HepG2 (cell line): ENCODE results near the gene PDZD4. TPM values are rescaled to one million over a fixed set of nuclear protein-coding genes. Genes with fewer than 3 reads are reported as not detected.

Source experiments
- CBFB ChIP-seq: sonication (generic); formaldehyde crosslinking; IDR thresholded peaks from 2 replicates; pipeline ENCODE4 v1.4.0; 2020; ENCODE audit warnings: missing genetic modification reagents
- CREB1 ChIP-seq, 2 experiments: fragments of 450-650 bp in 1 of 2; IDR thresholded peaks; 2 replicates each; pipeline ENCODE4 v1.6.1; 2016 to 2017; ENCODE audit warnings: control low read depth in 1 of 2, mild to moderate bottlenecking in 1 of 2, missing compliant biosample characterization in 1 of 2, missing genetic modification characterization in 1 of 2
- CREM ChIP-seq, 2 experiments: sonication (generic) in 1 of 2; formaldehyde crosslinking in 1 of 2; IDR thresholded peaks; 2 replicates each; pipeline versions ENCODE4 v1.4.0 to v1.6.1; 2016 to 2020; ENCODE audit warnings: antibody characterized with exemption in 1 of 2, mild to moderate bottlenecking in 1 of 2, missing genetic modification reagents in 1 of 2
- HNF4A ChIP-seq: sonication (generic); formaldehyde crosslinking; IDR thresholded peaks from 2 replicates; pipeline ENCODE4 v1.4.0; 2020; ENCODE audit warnings: missing genetic modification reagents
- HNRNPUL1 ChIP-seq: fragments of 200-400 bp; formaldehyde crosslinking; IDR thresholded peaks from 2 replicates; pipeline ENCODE4 v1.6.1; 2017; ENCODE audit warnings: low read depth, mild to moderate bottlenecking, low read length, moderate library complexity
- KAT8 ChIP-seq: IDR thresholded peaks from 2 replicates; pipeline ENCODE4 v1.6.1; 2016; ENCODE audit warnings: missing genetic modification reagents, missing compliant biosample characterization
- KLF16 ChIP-seq, 2 experiments: sonication (generic) in 1 of 2; formaldehyde crosslinking in 1 of 2; IDR thresholded peaks; 2 replicates each; pipeline versions ENCODE4 v1.6.1 to v1.8.0; 2016 to 2023; ENCODE audit warnings: missing genetic modification reagents in 2 of 2, missing compliant biosample characterization in 1 of 2
- KLF6 ChIP-seq: IDR thresholded peaks from 2 replicates; pipeline ENCODE4 v1.8.0; 2016; ENCODE audit warnings: missing biosample characterization, missing genetic modification reagents
- MED1 ChIP-seq: sonication (generic); formaldehyde crosslinking; IDR thresholded peaks from 2 replicates; pipeline ENCODE4 v1.4.0; 2020; ENCODE audit warnings: missing genetic modification reagents
- MTA3 ChIP-seq: sonication (generic); formaldehyde crosslinking; IDR thresholded peaks from 2 replicates; pipeline ENCODE4 v1.4.0; 2020; ENCODE audit warnings: missing genetic modification reagents
- PLSCR1 ChIP-seq: sonication (generic); formaldehyde crosslinking; IDR thresholded peaks from 2 replicates; pipeline ENCODE4 v1.5.0; 2020; ENCODE audit warnings: missing genetic modification reagents, mild to moderate bottlenecking, borderline replicate concordance
- RARA ChIP-seq: IDR thresholded peaks from 2 replicates; pipeline ENCODE4 v1.6.1; 2016; ENCODE audit warnings: missing genetic modification reagents, missing compliant biosample characterization
- RBM22 ChIP-seq: fragments of 200-400 bp; formaldehyde crosslinking; optimal IDR thresholded peaks from 2 replicates; pipeline ENCODE3; 2017; ENCODE audit warnings: mild to moderate bottlenecking, low read length, moderate library complexity
- REST ChIP-seq, 2 experiments: IDR thresholded peaks; 2 replicates each; pipeline ENCODE4 v1.6.1; 2011 to 2012; ENCODE audit warnings: low read length in 2 of 2, borderline replicate concordance in 1 of 2, low read depth in 1 of 2, mild to moderate bottlenecking in 1 of 2, moderate library complexity in 1 of 2
- SIX4 ChIP-seq: sonication (generic); formaldehyde crosslinking; IDR thresholded peaks from 2 replicates; pipeline ENCODE4 v1.4.0; 2020; ENCODE audit warnings: missing genetic modification reagents
- TEAD2 ChIP-seq: sonication (generic); formaldehyde crosslinking; IDR thresholded peaks from 2 replicates; pipeline ENCODE4 v1.9.0; 2021; ENCODE audit warnings: missing genetic modification reagents
- USF2 ChIP-seq, 2 experiments: sonication (generic) in 1 of 2; formaldehyde crosslinking in 1 of 2; IDR thresholded peaks; 2 replicates each; pipeline versions ENCODE4 v1.5.1 to v1.6.1; 2011 to 2020; ENCODE audit warnings: borderline replicate concordance in 1 of 2, low read depth in 1 of 2, low read length in 1 of 2, mild to moderate bottlenecking in 1 of 2, missing genetic modification reagents in 1 of 2, moderate library complexity in 1 of 2
- ZNF34 ChIP-seq: sonication (generic); formaldehyde crosslinking; IDR thresholded peaks from 2 replicates; pipeline ENCODE4 v1.4.0; 2020; ENCODE audit warnings: mild to moderate bottlenecking, missing genetic modification reagents, borderline replicate concordance
- ZNF441 ChIP-seq: sonication (generic); formaldehyde crosslinking; IDR thresholded peaks from 2 replicates; pipeline ENCODE4 v1.7.0; 2021; ENCODE audit warnings: missing genetic modification reagents, borderline replicate concordance
- ZNF576 ChIP-seq: sonication (generic); formaldehyde crosslinking; IDR thresholded peaks from 2 replicates; pipeline ENCODE4 v1.4.0; 2020; ENCODE audit warnings: mild to moderate bottlenecking, missing genetic modification reagents
- ZSCAN9 ChIP-seq: IDR thresholded peaks from 2 replicates; pipeline ENCODE4 v1.6.1; 2016; ENCODE audit warnings: borderline replicate concordance
- polyA plus RNA-seq, 8 experiments: library from polyadenylated mRNA; depleted of rRNA in 3 of 8; stranded (reverse) in 7 of 8; unstranded in 1 of 8; fragments of >200 nt; fragmentation: Illumina TruSeq in 4 of 8; extraction: Trizol in 4 of 8; gene quantifications; 2 replicates each; pipeline versions ENCODE4 v1.2.1 to v1.2.3, GENCODE V29; 2011 to 2016; ENCODE audit warnings: low read depth in 4 of 8, missing spikeins in 1 of 8, mixed read lengths in 1 of 8; ENCODE audit not compliant: insufficient read depth in 1 of 8
- total RNA-seq, 5 experiments: library from RNA; depleted of rRNA; stranded (reverse); fragments of >200 nt; fragmentation: Illumina TruSeq; extraction: Trizol; gene quantifications; 2 replicates each; pipeline ENCODE4 v1.2.3, GENCODE V29; 2016; ENCODE audit warnings: low read depth in 1 of 5

Gene PDZD4
- total and polyA plus RNA-seq, 2 of the 13 experiments (the other 11 are each of a cell fraction or from before 2014, with no cell fraction given): not detected

GRCh38 chrX:153763298-153763932, 66.9 kb downstream of the PDZD4 start (continued):
- TF ChIP-seq REST (IDR thresholded peaks at IDR 0.05; ENCODE audit: borderline replicate concordance in 1 of 2, low read depth in 1 of 2, low read length in 2 of 2) (no peak), ZNF34 (CRISPR knock-in tag) (no peak), PLSCR1 (no peak), RARA (peak; percentile 36; the same call in 1 of the 2 replicates), CBFB (no peak), CREB1 (IDR thresholded peaks at IDR 0.05) (no peak), CREB1 (CRISPR knock-in tag; IDR thresholded peaks at IDR 0.05) (no peak), ZSCAN9 (no peak), KAT8 (CRISPR knock-in tag) (no peak), ZNF576 (CRISPR knock-in tag) (no peak), HNRNPUL1 (no peak), HNF4A (CRISPR knock-in tag) (peak; percentile 74), CREM (IDR thresholded peaks at IDR 0.05) (no peak), CREM (CRISPR knock-in tag; IDR thresholded peaks at IDR 0.05) (no peak), ZNF441 (no peak), KLF16 (CRISPR knock-in tag; IDR thresholded peaks at IDR 0.05) (0 out of 4 replicates have a peak, but pooled peaks of 1 of the 2 experiments have one; percentile 15), RBM22 (no peak), MTA3 (CRISPR knock-in tag) (no peak), USF2 (IDR thresholded peaks at IDR 0.05; ENCODE audit: low read depth, low read length) (peak; percentile 91), USF2 (CRISPR knock-in tag; IDR thresholded peaks at IDR 0.05; ENCODE audit: borderline replicate concordance) (peak; percentile 83; the same call in 1 of the 2 replicates), TEAD2 (CRISPR knock-in tag) (0 out of 2 replicates have a peak, but pooled peaks have one; percentile 34), MED1 (CRISPR knock-in tag) (0 out of 2 replicates have a peak, but pooled peaks have one; percentile 31), SIX4 (CRISPR knock-in tag) (no peak), KLF6 (no peak)
